IPS-15b (cell line): Measurements from ENCODE around the gene ZRANB1.

Experiments used
- H3K27me3 ChIP-seq: one replicate; pipeline ENCODE4 v1.6.1; 2013; ENCODE audit warnings: low read length; ENCODE audit not compliant: control insufficient read depth, insufficient read depth
- H3K36me3 ChIP-seq: one replicate; pipeline ENCODE4 v1.6.1; 2013; ENCODE audit warnings: low read length; ENCODE audit not compliant: control insufficient read depth, insufficient read depth
- H3K4me1 ChIP-seq: one replicate; pipeline ENCODE4 v1.6.1; 2013; ENCODE audit warnings: mild to moderate bottlenecking, low read length; ENCODE audit not compliant: control insufficient read depth, insufficient read depth
- H3K4me3 ChIP-seq: one replicate; pipeline ENCODE4 v1.5.1; 2013; ENCODE audit warnings: low read depth, low read length
- H3K9ac ChIP-seq: one replicate; pipeline ENCODE4 v1.6.1; 2013; ENCODE audit warnings: low read depth, mild to moderate bottlenecking, low read length
- H3K9me3 ChIP-seq: one replicate; pipeline ENCODE4 v1.6.1; 2013; ENCODE audit warnings: mild to moderate bottlenecking, low read length; ENCODE audit not compliant: control insufficient read depth, insufficient read depth

Gene ZRANB1

GRCh38 chr10:124941823-124942222 is at the start of gene ZRANB1:
TSS of gene ZRANB1 (plus strand) at chr10:124942123. CDS start at chr10:124942494, 371 bp downstream.
- Histone ChIP-seq H3K36me3 (no peaks in the 10 kb centered on the region), H3K4me1 (peaks cover 19% of the 10 kb centered on the region), H3K27me3 (no peaks in the 10 kb centered on the region), H3K9me3 (no peaks in the 10 kb centered on the region), H3K9ac (no peak within 1 kb of the TSS), H3K4me3 (no peak within 1 kb of the TSS)

GRCh38 chr10:124892905-124893304 is 49.0 kb upstream of the ZRANB1 start:
- H3K9me3 ChIP-seq = no peaks in the 10 kb centered on the region
- H3K36me3 ChIP-seq = no peaks in the 10 kb centered on the region
- no peak overlapping the region for H3K9ac ChIP-seq
- no peak overlapping the region for H3K4me3 ChIP-seq
- no peaks in the 10 kb centered on the region for H3K27me3 ChIP-seq
- H3K4me1 ChIP-seq = no peaks in the 10 kb centered on the region

GRCh38 chr10:124894569-124895215 is 47.2 kb upstream of the ZRANB1 start:
- Histone ChIP-seq H3K9ac (no peak overlapping the region), H3K27me3 (no peaks in the 10 kb centered on the region), H3K4me3 (no peak overlapping the region), H3K4me1 (no peaks in the 10 kb centered on the region), H3K9me3 (no peaks in the 10 kb centered on the region), H3K36me3 (no peaks in the 10 kb centered on the region)

- Histone ChIP-seq H3K4me3 (no peak overlapping the region), H3K9ac (no peak overlapping the region), H3K27me3 (no peaks in the 10 kb centered on the region), H3K36me3 (no peaks in the 10 kb centered on the region), H3K4me1 (no peaks in the 10 kb centered on the region), H3K9me3 (no peaks in the 10 kb centered on the region)
Measured at GRCh38 chr10:124896751-124897150, 45.2 kb upstream of the ZRANB1 start.

- no peaks in the 10 kb centered on the region for H3K4me1 ChIP-seq
- H3K4me3 ChIP-seq = no peak overlapping the region
- H3K9me3 ChIP-seq = no peaks in the 10 kb centered on the region
- H3K27me3 ChIP-seq = no peaks in the 10 kb centered on the region
- no peak overlapping the region for H3K9ac ChIP-seq
- no peaks in the 10 kb centered on the region for H3K36me3 ChIP-seq
Measured at GRCh38 chr10:124898471-124898870, 43.5 kb upstream of the ZRANB1 start.

GRCh38 chr10:124899151-124899550 is 42.8 kb upstream of the ZRANB1 start:
- Histone ChIP-seq H3K4me1 (no peaks in the 10 kb centered on the region), H3K4me3 (no peak overlapping the region), H3K36me3 (no peaks in the 10 kb centered on the region), H3K9ac (no peak overlapping the region), H3K9me3 (no peaks in the 10 kb centered on the region), H3K27me3 (no peaks in the 10 kb centered on the region)

GRCh38 chr10:124902462-124902861 is 39.5 kb upstream of the ZRANB1 start:
- H3K9me3 ChIP-seq = no peaks in the 10 kb centered on the region
- H3K4me1 ChIP-seq = no peaks in the 10 kb centered on the region
- no peak overlapping the region for H3K4me3 ChIP-seq
- no peaks in the 10 kb centered on the region for H3K36me3 ChIP-seq
- H3K9ac ChIP-seq = no peak overlapping the region
- H3K27me3 ChIP-seq = no peaks in the 10 kb centered on the region

- Histone ChIP-seq H3K9ac (no peak overlapping the region), H3K9me3 (no peaks in the 10 kb centered on the region), H3K36me3 (no peaks in the 10 kb centered on the region), H3K27me3 (no peaks in the 10 kb centered on the region), H3K4me3 (no peak overlapping the region), H3K4me1 (no peaks in the 10 kb centered on the region)
Measured at GRCh38 chr10:124903111-124903510, 38.8 kb upstream of the ZRANB1 start.

GRCh38 chr10:124904796-124905195 is 37.1 kb upstream of the ZRANB1 start:
- no peaks in the 10 kb centered on the region for H3K9me3 ChIP-seq
- no peaks in the 10 kb centered on the region for H3K27me3 ChIP-seq
- no peaks in the 10 kb centered on the region for H3K4me1 ChIP-seq
- H3K36me3 ChIP-seq = no peaks in the 10 kb centered on the region
- H3K4me3 ChIP-seq = no peak overlapping the region
- H3K9ac ChIP-seq = no peak overlapping the region

GRCh38 chr10:124906551-124907001 is 35.3 kb upstream of the ZRANB1 start:
- Histone ChIP-seq H3K9ac (no peak overlapping the region), H3K4me3 (no peak overlapping the region), H3K27me3 (no peaks in the 10 kb centered on the region), H3K4me1 (no peaks in the 10 kb centered on the region), H3K36me3 (no peaks in the 10 kb centered on the region), H3K9me3 (no peaks in the 10 kb centered on the region)

GRCh38 chr10:124909563-124909962 is 32.4 kb upstream of the ZRANB1 start:
- Histone ChIP-seq H3K9ac (no peak overlapping the region), H3K9me3 (no peaks in the 10 kb centered on the region), H3K4me1 (no peaks in the 10 kb centered on the region), H3K27me3 (no peaks in the 10 kb centered on the region), H3K4me3 (no peak overlapping the region), H3K36me3 (no peaks in the 10 kb centered on the region)

GRCh38 chr10:124911124-124912067 is 30.5 kb upstream of the ZRANB1 start:
- H3K9me3 ChIP-seq = no peaks in the 10 kb centered on the region
- H3K27me3 ChIP-seq = no peaks in the 10 kb centered on the region
- H3K4me3 ChIP-seq = no peak overlapping the region
- H3K36me3 ChIP-seq = no peaks in the 10 kb centered on the region
- H3K9ac ChIP-seq = no peak overlapping the region
- H3K4me1 ChIP-seq = no peaks in the 10 kb centered on the region
